H9 (cell line): ENCODE measurements around the gene TECTB. TPM values are rescaled to one million over a fixed set of nuclear protein-coding genes. Genes with fewer than 3 reads are reported as not detected.

Source experiments
- DNase-seq: peaks from one replicate; pipeline ENCODE4 v3.0.0-alpha.2; 2017
- H2AFZ ChIP-seq: one replicate; pipeline ENCODE4 v1.6.1; 2013; ENCODE audit warnings: mild to moderate bottlenecking, low read length, control low read depth, moderate library complexity
- H2AK5ac ChIP-seq: 2 replicates; pipeline ENCODE4 v1.6.1; 2013; ENCODE audit warnings: low read length, control low read depth, mixed read lengths; ENCODE audit not compliant: insufficient read length
- H2BK120ac ChIP-seq: one replicate; pipeline ENCODE4 v1.6.1; 2013; ENCODE audit warnings: low read depth, mild to moderate bottlenecking, low read length, control low read depth, inconsistent platforms; ENCODE audit not compliant: poor library complexity, severe bottlenecking
- H2BK12ac ChIP-seq: 2 replicates; pipeline ENCODE4 v1.6.1; 2013; ENCODE audit warnings: low read length, control low read depth, mixed read lengths, low read depth; ENCODE audit not compliant: insufficient read length
- H2BK15ac ChIP-seq: 2 replicates; pipeline ENCODE4 v1.6.1; 2013; ENCODE audit warnings: low read depth, low read length, control low read depth
- H2BK20ac ChIP-seq: one replicate; pipeline ENCODE4 v1.6.1; 2013; ENCODE audit warnings: low read depth, mild to moderate bottlenecking, low read length, control low read depth, inconsistent platforms; ENCODE audit not compliant: poor library complexity, severe bottlenecking
- H2BK5ac ChIP-seq: 2 replicates; pipeline ENCODE4 v1.6.1; 2013; ENCODE audit warnings: low read length, control low read depth, mixed read lengths; ENCODE audit not compliant: insufficient read length
- H3K14ac ChIP-seq: 2 replicates; pipeline ENCODE4 v1.6.1; 2013; ENCODE audit warnings: low read length, control low read depth; ENCODE audit not compliant: insufficient read depth
- H3K18ac ChIP-seq: 2 replicates; pipeline ENCODE4 v1.6.1; 2013; ENCODE audit warnings: low read depth, mild to moderate bottlenecking, mixed read lengths, low read length, control low read depth; ENCODE audit not compliant: insufficient read length
- H3K23ac ChIP-seq: 2 replicates; pipeline ENCODE4 v1.6.1; 2013; ENCODE audit warnings: low read length, control low read depth, mixed read lengths, low read depth; ENCODE audit not compliant: insufficient read length
- H3K23me2 ChIP-seq: 2 replicates; pipeline ENCODE4 v1.6.1; 2013; ENCODE audit warnings: low read depth, mild to moderate bottlenecking, mixed read lengths, low read length, control low read depth; ENCODE audit not compliant: insufficient read length, poor library complexity, severe bottlenecking
- H3K27ac ChIP-seq: 2 replicates; pipeline ENCODE4 v1.5.1; 2013; ENCODE audit warnings: low read length, control low read depth, mixed read lengths, low read depth; ENCODE audit not compliant: insufficient read length
- H3K27me3 ChIP-seq: 2 replicates; pipeline ENCODE4 v1.6.1; 2013; ENCODE audit warnings: low read length, control low read depth, inconsistent platforms; ENCODE audit not compliant: insufficient read depth
- H3K4ac ChIP-seq: 2 replicates; pipeline ENCODE4 v1.6.1; 2013; ENCODE audit warnings: low read depth, mild to moderate bottlenecking, control low read depth, inconsistent platforms, low read length, moderate library complexity
- H3K4me1 ChIP-seq: 2 replicates; pipeline ENCODE4 v1.6.1; 2013; ENCODE audit warnings: low read length, control low read depth, inconsistent platforms; ENCODE audit not compliant: insufficient read depth
- H3K4me2 ChIP-seq: 2 replicates; pipeline ENCODE4 v1.6.1; 2013; ENCODE audit warnings: low read length, control low read depth, mixed read lengths; ENCODE audit not compliant: insufficient read length, insufficient read depth
- H3K56ac ChIP-seq: 2 replicates; pipeline ENCODE4 v1.6.1; 2013; ENCODE audit warnings: low read depth, mild to moderate bottlenecking, mixed read lengths, low read length, control low read depth; ENCODE audit not compliant: insufficient read length
- H3K79me1 ChIP-seq: 2 replicates; pipeline ENCODE4 v1.6.1; 2013; ENCODE audit warnings: low read depth, mild to moderate bottlenecking, moderate library complexity, low read length, control low read depth, inconsistent platforms; ENCODE audit not compliant: insufficient read depth, poor library complexity, severe bottlenecking
- H3K79me2 ChIP-seq: 2 replicates; pipeline ENCODE4 v1.6.1; 2013; ENCODE audit warnings: low read length, control low read depth, inconsistent platforms; ENCODE audit not compliant: insufficient read depth
- H3K9ac ChIP-seq: 2 replicates; pipeline ENCODE4 v1.6.1; 2013; ENCODE audit warnings: low read length, control low read depth, mixed read lengths; ENCODE audit not compliant: insufficient read length; ENCODE audit errors: extremely low read depth
- H3K9me3 ChIP-seq: one replicate; pipeline ENCODE4 v1.6.1; 2013; ENCODE audit warnings: low read depth, low read length, inconsistent platforms; ENCODE audit not compliant: control insufficient read depth
- H3T11ph ChIP-seq: one replicate; pipeline ENCODE4 v1.6.1; 2013; ENCODE audit warnings: mild to moderate bottlenecking, low read length, control low read depth, inconsistent platforms
- H4K20me1 ChIP-seq: one replicate; pipeline ENCODE4 v1.6.1; 2013; ENCODE audit not compliant: control insufficient read depth, insufficient read length, insufficient read depth
- H4K5ac ChIP-seq: 2 replicates; pipeline ENCODE4 v1.6.1; 2013; ENCODE audit warnings: low read depth, mild to moderate bottlenecking, mixed read lengths, low read length, control low read depth; ENCODE audit not compliant: insufficient read length
- H4K8ac ChIP-seq: replicated peaks from 2 replicates; pipeline ENCODE4 v1.6.1; 2013; ENCODE audit warnings: low read length, control low read depth, mixed read lengths, low read depth; ENCODE audit not compliant: insufficient read length
- H4K91ac ChIP-seq: 2 replicates; pipeline ENCODE4 v1.6.1; 2013; ENCODE audit warnings: low read depth, mild to moderate bottlenecking, moderate library complexity, mixed read lengths, low read length, control low read depth; ENCODE audit not compliant: insufficient read length
- H3K27ac Mint-ChIP-seq, 3 experiments: 2 replicates in 2 of 3; 3 replicates in 1 of 3; pipeline ENCODE4 v1.8.0; 2020 to 2021; ENCODE audit warnings: mixed read lengths in 3 of 3, mild to moderate bottlenecking in 1 of 3, moderate library complexity in 1 of 3
- H3K27me3 Mint-ChIP-seq: 2 replicates; pipeline ENCODE4 v1.8.0; 2021; ENCODE audit warnings: low read depth, mild to moderate bottlenecking, moderate library complexity, mixed read lengths
- H3K36me3 Mint-ChIP-seq, 3 experiments: 2 replicates in 2 of 3; 3 replicates in 1 of 3; pipeline ENCODE4 v1.8.0; 2020 to 2021; ENCODE audit warnings: low read depth in 3 of 3, mixed read lengths in 3 of 3; ENCODE audit not compliant: insufficient read depth in 1 of 3
- H3K4me1 Mint-ChIP-seq, 2 experiments: 2 replicates each; pipeline ENCODE4 v1.8.0; 2020; ENCODE audit warnings: mixed read lengths in 2 of 2
- H3K4me3 Mint-ChIP-seq, 2 experiments: 2 replicates in 1 of 2; 3 replicates in 1 of 2; pipeline ENCODE4 v1.8.0; 2020 to 2021; ENCODE audit warnings: mild to moderate bottlenecking in 2 of 2, mixed read lengths in 2 of 2, moderate library complexity in 1 of 2
- H3K9me3 Mint-ChIP-seq, 2 experiments: 2 replicates in 1 of 2; 3 replicates in 1 of 2; pipeline ENCODE4 v1.8.0; 2020; ENCODE audit warnings: mild to moderate bottlenecking in 2 of 2, mixed read lengths in 2 of 2, moderate library complexity in 1 of 2
- WGBS: extraction: QIAGEN DNeasy Blood & Tissue Kit; methylation state at CpG from one replicate; pipeline ENCODE4 v1.1.7; 2013; ENCODE audit warnings: missing lambda C conversion rate, low lambda C conversion rate, mixed read lengths; ENCODE audit not compliant: insufficient read length; ENCODE audit errors: extremely low coverage; 5-methylcytosine and 5-hydroxymethylcytosine counted together
- total RNA-seq: library from RNA; stranded (reverse); gene quantifications from 2 replicates; pipeline ENCODE4 v1.2.1, GENCODE V29; 2021
- TF ChIP-seq, protein P1 (sequence below): fragments of 200-600 bp; sonication (generic); conservative IDR thresholded peaks from 3 replicates; pipeline ENCODE4 v1.8.0; 2021; ENCODE audit warnings: antibody characterized with exemption, mild to moderate bottlenecking

TECTB gene
- total RNA-seq, 1 experiment from 2014 or later = not detected

DNA sequence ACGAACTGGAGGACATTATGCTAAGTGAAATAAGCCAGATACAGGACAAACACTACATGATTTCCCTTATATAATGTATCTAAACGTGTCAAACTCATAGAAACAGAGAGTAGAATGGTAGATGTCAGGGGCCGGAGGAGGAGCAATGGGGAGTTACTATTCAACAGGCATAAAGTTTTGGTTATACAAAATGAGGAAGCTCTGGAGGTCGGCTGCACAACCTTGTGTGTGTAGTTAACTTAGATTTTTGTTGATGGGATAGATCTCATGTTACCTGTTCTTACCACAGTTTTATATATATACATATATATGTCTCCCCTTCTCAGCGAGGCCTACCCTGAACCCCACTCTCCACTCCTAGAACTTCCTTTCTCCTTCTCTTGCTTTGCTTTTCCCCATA, 22.4 kb upstream of the TECTB start:
- no peak overlapping the region for H3K9ac ChIP-seq
- H3K56ac ChIP-seq = no peak overlapping the region
- H3K27ac ChIP-seq = no peak overlapping the region
- H3K4me2 ChIP-seq = no peak overlapping the region
- no peak overlapping the region for H2BK15ac ChIP-seq
- H3K4ac ChIP-seq = no peak overlapping the region
- Mint-ChIP-seq H3K27ac (0 out of 7 replicates have a peak overlapping the region, but pooled peaks of 1 of the 3 experiments have one; percentile 5), H3K36me3 (no peaks in the 10 kb centered on the region; a peak in 1 of 7 replicates), H3K4me1 (no peaks in the 10 kb centered on the region), H3K4me3 (no peak overlapping the region), H3K27me3 (no peaks in the 10 kb centered on the region), H3K9me3 (no peaks in the 10 kb centered on the region)
- no peaks in the 10 kb centered on the region for H3K9me3 ChIP-seq
- H4K91ac ChIP-seq = no peak overlapping the region
- no peak for DNase-seq
- no peak overlapping the region for H3K23ac ChIP-seq
- no peaks in the 10 kb centered on the region for H4K20me1 ChIP-seq
- H2BK20ac ChIP-seq = no peak overlapping the region
- H3K27me3 ChIP-seq = no peaks in the 10 kb centered on the region
- no peak overlapping the region for H2BK12ac ChIP-seq
- H3K18ac ChIP-seq = no peak overlapping the region
- no peaks in the 10 kb centered on the region for H3K23me2 ChIP-seq
- H4K8ac ChIP-seq = no peak overlapping the region
- TF ChIP-seq, protein P1, sequence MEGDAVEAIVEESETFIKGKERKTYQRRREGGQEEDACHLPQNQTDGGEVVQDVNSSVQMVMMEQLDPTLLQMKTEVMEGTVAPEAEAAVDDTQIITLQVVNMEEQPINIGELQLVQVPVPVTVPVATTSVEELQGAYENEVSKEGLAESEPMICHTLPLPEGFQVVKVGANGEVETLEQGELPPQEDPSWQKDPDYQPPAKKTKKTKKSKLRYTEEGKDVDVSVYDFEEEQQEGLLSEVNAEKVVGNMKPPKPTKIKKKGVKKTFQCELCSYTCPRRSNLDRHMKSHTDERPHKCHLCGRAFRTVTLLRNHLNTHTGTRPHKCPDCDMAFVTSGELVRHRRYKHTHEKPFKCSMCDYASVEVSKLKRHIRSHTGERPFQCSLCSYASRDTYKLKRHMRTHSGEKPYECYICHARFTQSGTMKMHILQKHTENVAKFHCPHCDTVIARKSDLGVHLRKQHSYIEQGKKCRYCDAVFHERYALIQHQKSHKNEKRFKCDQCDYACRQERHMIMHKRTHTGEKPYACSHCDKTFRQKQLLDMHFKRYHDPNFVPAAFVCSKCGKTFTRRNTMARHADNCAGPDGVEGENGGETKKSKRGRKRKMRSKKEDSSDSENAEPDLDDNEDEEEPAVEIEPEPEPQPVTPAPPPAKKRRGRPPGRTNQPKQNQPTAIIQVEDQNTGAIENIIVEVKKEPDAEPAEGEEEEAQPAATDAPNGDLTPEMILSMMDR = no peak
- no peak overlapping the region for H4K5ac ChIP-seq
- H2AFZ ChIP-seq = no peak overlapping the region
- no peaks in the 10 kb centered on the region for H3K79me2 ChIP-seq
- no CpG with 5 or more reads among the region's 5 CpGs for WGBS
- H2AK5ac ChIP-seq = no peak overlapping the region
- no peak overlapping the region for H2BK120ac ChIP-seq
- H3K4me1 ChIP-seq = no peaks in the 10 kb centered on the region
- no peak overlapping the region for H2BK5ac ChIP-seq
- no peaks in the 10 kb centered on the region for H3K79me1 ChIP-seq
- H3T11ph ChIP-seq = no peak overlapping the region
- no peak overlapping the region for H3K14ac ChIP-seq
